GM12873 (cell line): ENCODE data around the gene GRIK1.

Source experiments
- CTCF ChIP-seq: IDR thresholded peaks from 2 replicates; pipeline ENCODE4 v1.5.1; 2012; ENCODE audit warnings: low read depth, mild to moderate bottlenecking, moderate library complexity, low read length, control low read depth; ENCODE audit not compliant: insufficient read depth; ENCODE audit errors: missing control alignments

Gene GRIK1

GRCh38 chr21:29499229-29499628 lies 440.6 kb downstream of the GRIK1 start:
- no peak for TF ChIP-seq CTCF

DNA sequence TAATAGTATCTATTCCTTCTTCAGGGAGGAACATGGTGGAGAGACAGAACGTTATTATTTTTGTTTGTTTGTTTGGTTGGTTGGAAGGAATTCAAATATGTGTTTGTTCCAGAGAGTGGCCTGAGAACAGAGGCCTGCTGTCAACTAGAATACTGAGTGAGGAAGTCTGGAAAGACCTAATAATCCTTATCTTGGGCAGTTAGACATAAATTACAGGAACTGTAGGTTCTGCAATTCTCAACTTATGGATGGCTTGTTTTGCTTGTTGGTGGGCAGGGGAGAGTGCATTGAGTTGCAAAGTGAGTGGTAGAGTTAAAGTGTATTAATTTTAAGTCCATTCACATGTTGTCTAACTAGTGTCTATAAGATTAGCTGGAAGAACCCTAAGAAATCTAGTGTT lies 443.5 kb downstream of the GRIK1 start:
- TF ChIP-seq CTCF, result no peak

- TF ChIP-seq CTCF, result no peak
Measured at GRCh38 chr21:29490016-29490415, 449.8 kb downstream of the GRIK1 start.

- no peak for TF ChIP-seq CTCF
Measured at GRCh38 chr21:29487154-29487553, 452.6 kb downstream of the GRIK1 start.
